ENCODE data around the gene OR2AP1. TPM values are rescaled to one million over a fixed set of nuclear protein-coding genes. Genes with fewer than 3 reads are reported as not detected.
"Not testable (repeated sequence)": the region's sequence is repeated elsewhere in the genome, so short reads cannot be mapped to it uniquely, and the experiment has no call there.

OR2AP1 gene
- total RNA-seq, 1 donor from 2014 or later, result not detected

DNA sequence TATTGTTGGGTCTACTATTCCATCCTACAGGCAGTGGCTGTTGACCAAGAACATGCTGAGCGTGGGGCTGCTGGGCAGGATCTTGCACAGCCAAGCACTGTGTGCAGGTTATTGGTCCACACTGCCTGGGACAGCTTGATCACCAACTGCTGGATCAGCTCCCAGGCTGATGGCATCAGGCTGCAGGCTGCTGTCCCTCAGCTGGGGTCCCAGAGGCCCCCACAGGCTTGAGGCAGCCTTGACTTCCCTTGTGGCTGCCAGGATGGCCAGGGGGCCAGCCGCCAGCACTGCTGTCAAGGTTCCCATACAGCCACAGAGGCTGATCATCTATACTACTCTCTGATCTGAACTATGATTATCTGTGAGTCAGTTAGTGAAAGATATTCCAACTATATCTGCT, 9.8 kb downstream of the OR2AP1 start:
- H3K27ac Mint-ChIP-seq (ENCODE audit: unreplicated experiment), result no peak overlapping the region
- DNase-seq (ENCODE audit: low spot score), result no peak
- H3K27me3 Mint-ChIP-seq (ENCODE audit: unreplicated experiment), result peaks cover 2% of the 10 kb centered on the region
- no peaks in the 10 kb centered on the region for H3K4me1 Mint-ChIP-seq (ENCODE audit: unreplicated experiment)
- H3K36me3 Mint-ChIP-seq (ENCODE audit: low read depth, unreplicated experiment), result no peaks in the 10 kb centered on the region
- H3K4me3 Mint-ChIP-seq (ENCODE audit: unreplicated experiment), result no peak overlapping the region
- TF ChIP-seq, protein P1, sequence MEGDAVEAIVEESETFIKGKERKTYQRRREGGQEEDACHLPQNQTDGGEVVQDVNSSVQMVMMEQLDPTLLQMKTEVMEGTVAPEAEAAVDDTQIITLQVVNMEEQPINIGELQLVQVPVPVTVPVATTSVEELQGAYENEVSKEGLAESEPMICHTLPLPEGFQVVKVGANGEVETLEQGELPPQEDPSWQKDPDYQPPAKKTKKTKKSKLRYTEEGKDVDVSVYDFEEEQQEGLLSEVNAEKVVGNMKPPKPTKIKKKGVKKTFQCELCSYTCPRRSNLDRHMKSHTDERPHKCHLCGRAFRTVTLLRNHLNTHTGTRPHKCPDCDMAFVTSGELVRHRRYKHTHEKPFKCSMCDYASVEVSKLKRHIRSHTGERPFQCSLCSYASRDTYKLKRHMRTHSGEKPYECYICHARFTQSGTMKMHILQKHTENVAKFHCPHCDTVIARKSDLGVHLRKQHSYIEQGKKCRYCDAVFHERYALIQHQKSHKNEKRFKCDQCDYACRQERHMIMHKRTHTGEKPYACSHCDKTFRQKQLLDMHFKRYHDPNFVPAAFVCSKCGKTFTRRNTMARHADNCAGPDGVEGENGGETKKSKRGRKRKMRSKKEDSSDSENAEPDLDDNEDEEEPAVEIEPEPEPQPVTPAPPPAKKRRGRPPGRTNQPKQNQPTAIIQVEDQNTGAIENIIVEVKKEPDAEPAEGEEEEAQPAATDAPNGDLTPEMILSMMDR (IDR thresholded peaks at IDR 0.05; ENCODE audit: unreplicated experiment), result no peak
- no peaks in the 10 kb centered on the region for H3K9me3 Mint-ChIP-seq (ENCODE audit: unreplicated experiment)

DNA sequence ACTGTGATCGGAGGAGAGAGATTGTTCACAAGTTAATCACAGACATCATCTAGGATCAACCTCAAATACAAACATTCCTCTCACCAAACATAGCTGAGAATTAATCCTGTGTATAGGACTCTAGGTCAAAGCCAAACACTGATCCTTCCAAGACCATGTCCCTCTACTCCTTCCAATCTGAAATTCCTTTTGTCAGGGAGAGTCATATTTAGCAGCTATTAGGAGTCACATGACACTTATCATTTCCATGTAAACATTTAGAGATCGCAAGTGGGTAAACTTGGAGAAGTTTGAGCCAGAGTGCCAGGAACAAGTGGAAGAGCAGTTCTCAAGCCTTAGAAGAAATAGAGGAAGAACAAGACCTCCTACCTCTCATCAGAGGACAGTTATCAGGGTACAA, 13.5 kb downstream of the OR2AP1 start:
- TF ChIP-seq, protein P1 (IDR thresholded peaks at IDR 0.05; ENCODE audit: unreplicated experiment), result no peak
- peaks cover 4% of the 10 kb centered on the region for H3K27me3 Mint-ChIP-seq (ENCODE audit: unreplicated experiment)

DNA sequence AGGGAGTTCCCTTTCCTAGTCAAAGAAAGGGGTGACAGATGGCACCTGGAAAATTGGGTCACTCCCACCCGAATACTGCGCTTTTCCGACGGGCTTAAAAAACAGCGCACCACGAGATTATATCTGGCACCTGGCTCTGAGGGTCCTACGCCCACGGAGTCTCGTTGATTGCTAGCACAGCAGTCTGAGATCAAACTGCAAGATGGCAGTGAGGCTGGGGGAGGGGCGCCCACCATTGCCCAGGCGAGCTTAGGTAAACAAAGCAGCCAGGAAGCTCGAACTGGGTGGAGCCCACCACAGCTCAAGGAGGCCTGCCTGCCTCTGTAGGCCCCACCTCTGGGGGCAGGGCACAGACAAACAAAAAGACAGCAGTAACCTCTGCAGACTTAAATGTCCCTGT, 17.9 kb downstream of the OR2AP1 start:
- H3K9me3 Mint-ChIP-seq (ENCODE audit: unreplicated experiment); DNase-seq (ENCODE audit: low spot score); H3K4me1 Mint-ChIP-seq (ENCODE audit: unreplicated experiment): not testable (repeated sequence)

More for the DNA sequence above, 13.5 kb downstream of the OR2AP1 start:
- Mint-ChIP-seq H3K36me3 (ENCODE audit: low read depth, unreplicated experiment) (no peaks in the 10 kb centered on the region), H3K27ac (ENCODE audit: unreplicated experiment) (no peak overlapping the region), H3K4me3 (ENCODE audit: unreplicated experiment) (no peak overlapping the region), H3K9me3 (ENCODE audit: unreplicated experiment) (no peaks in the 10 kb centered on the region), H3K4me1 (ENCODE audit: unreplicated experiment) (no peaks in the 10 kb centered on the region)
- no peak for DNase-seq (ENCODE audit: low spot score)

DNA sequence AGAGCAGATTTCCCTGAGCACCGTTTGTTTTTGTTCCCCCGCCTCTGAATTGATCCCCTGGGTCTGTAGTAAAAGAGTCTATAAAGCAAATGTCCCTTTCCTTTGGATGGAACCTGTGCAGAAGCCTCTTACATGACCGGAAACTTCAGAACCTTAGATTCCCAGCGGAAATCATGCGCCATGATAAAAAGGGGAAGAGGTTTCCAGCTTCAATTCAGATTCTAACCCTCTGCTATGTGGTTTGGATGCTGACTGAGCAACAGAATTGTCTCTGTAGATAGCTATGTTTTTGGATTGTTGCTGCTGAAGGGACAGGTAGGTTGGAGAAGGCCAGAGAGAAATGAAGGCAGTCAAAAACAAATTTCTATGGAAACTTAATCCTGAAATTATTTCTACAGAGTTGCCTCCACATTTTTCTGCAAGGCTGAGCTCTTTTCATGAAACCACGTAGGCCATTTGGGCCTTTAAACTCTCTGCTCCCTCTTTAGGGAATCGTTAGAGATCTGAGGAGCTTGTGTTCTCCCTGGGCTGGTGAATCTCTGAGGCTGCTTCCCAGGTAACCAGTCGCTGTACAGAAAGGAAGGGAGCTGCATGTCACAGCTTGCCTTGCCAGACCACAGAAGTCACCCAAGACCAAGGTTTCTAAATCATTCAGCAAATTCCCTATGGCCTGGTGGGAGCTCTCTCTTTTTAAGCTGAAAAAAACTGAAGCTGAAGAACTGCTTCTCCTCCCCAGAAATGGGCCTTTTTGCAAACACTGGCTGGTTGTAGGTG, 35.7 kb downstream of the OR2AP1 start:
- H3K27ac Mint-ChIP-seq (ENCODE audit: unreplicated experiment), result no peak overlapping the region
- no peaks in the 10 kb centered on the region for H3K9me3 Mint-ChIP-seq (ENCODE audit: unreplicated experiment)
- DNase-seq (ENCODE audit: low spot score), result no peak
- peaks cover 2% of the 10 kb centered on the region for H3K27me3 Mint-ChIP-seq (ENCODE audit: unreplicated experiment)
- H3K4me3 Mint-ChIP-seq (ENCODE audit: unreplicated experiment), result no peak overlapping the region
- TF ChIP-seq, protein P1 (IDR thresholded peaks at IDR 0.05; ENCODE audit: unreplicated experiment), result no peak
- no peaks in the 10 kb centered on the region for H3K4me1 Mint-ChIP-seq (ENCODE audit: unreplicated experiment)
- no peaks in the 10 kb centered on the region for H3K36me3 Mint-ChIP-seq (ENCODE audit: low read depth, unreplicated experiment)

More for the DNA sequence above, 17.9 kb downstream of the OR2AP1 start:
- H3K27me3 Mint-ChIP-seq (ENCODE audit: unreplicated experiment); H3K27ac Mint-ChIP-seq (ENCODE audit: unreplicated experiment); H3K36me3 Mint-ChIP-seq (ENCODE audit: low read depth, unreplicated experiment); H3K4me3 Mint-ChIP-seq (ENCODE audit: unreplicated experiment): not testable (repeated sequence)

DNA sequence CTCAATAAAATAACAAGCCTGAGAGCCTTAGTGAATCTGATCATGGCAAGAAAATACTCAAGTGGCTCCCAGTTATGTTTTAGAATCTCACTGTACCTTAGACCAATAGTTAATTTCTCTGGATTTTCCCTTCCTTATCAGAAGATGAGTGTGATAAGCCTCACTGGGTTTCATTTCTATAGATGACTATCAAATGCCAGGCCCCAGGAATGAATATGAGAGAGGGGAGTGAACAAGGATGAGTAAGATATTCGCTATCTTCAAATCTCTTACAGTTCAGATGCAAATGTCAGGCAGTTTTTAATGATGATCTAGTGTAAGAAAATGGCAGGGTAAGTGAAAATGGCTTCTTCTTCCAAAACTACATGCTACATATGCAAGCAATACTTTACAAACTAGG, 38.3 kb downstream of the OR2AP1 start:
- no peaks in the 10 kb centered on the region for H3K4me1 Mint-ChIP-seq (ENCODE audit: unreplicated experiment)
- H3K4me3 Mint-ChIP-seq (ENCODE audit: unreplicated experiment), result no peak overlapping the region

More for the DNA sequence above, 38.3 kb downstream of the OR2AP1 start:
- no peak for DNase-seq (ENCODE audit: low spot score)
- TF ChIP-seq, protein P1 (IDR thresholded peaks at IDR 0.05; ENCODE audit: unreplicated experiment), result no peak
- peaks cover 9% of the 10 kb centered on the region for H3K9me3 Mint-ChIP-seq (ENCODE audit: unreplicated experiment)
- peaks cover 2% of the 10 kb centered on the region for H3K27me3 Mint-ChIP-seq (ENCODE audit: unreplicated experiment)
- H3K36me3 Mint-ChIP-seq (ENCODE audit: low read depth, unreplicated experiment), result no peaks in the 10 kb centered on the region
- H3K27ac Mint-ChIP-seq (ENCODE audit: unreplicated experiment), result no peak overlapping the region

All from endothelial cell (in vitro differentiated cells).